Neural progenitor cell (in vitro differentiated cells): Measurements from ENCODE around the gene AFF3.

ENCODE experiments used
- EZH2 ChIP-seq: fragments of 200-600 bp; sonication (generic); IDR thresholded peaks from 2 replicates; pipeline ENCODE4 v1.6.1; 2017; ENCODE audit warnings: antibody characterized with exemption, mild to moderate bottlenecking, moderate library complexity
- TF ChIP-seq, protein P1 (sequence below): fragments of 200-600 bp; sonication (generic); IDR thresholded peaks from 2 replicates; pipeline ENCODE4 v1.5.1; 2017; ENCODE audit warnings: antibody characterized with exemption, mild to moderate bottlenecking

GRCh38 chr2:99911736-99912135 is 230.7 kb downstream of the AFF3 start:
- TF ChIP-seq, protein P1, sequence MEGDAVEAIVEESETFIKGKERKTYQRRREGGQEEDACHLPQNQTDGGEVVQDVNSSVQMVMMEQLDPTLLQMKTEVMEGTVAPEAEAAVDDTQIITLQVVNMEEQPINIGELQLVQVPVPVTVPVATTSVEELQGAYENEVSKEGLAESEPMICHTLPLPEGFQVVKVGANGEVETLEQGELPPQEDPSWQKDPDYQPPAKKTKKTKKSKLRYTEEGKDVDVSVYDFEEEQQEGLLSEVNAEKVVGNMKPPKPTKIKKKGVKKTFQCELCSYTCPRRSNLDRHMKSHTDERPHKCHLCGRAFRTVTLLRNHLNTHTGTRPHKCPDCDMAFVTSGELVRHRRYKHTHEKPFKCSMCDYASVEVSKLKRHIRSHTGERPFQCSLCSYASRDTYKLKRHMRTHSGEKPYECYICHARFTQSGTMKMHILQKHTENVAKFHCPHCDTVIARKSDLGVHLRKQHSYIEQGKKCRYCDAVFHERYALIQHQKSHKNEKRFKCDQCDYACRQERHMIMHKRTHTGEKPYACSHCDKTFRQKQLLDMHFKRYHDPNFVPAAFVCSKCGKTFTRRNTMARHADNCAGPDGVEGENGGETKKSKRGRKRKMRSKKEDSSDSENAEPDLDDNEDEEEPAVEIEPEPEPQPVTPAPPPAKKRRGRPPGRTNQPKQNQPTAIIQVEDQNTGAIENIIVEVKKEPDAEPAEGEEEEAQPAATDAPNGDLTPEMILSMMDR, result no peak
- no peak for TF ChIP-seq EZH2
